Spinal cord (tissue), 10 donors: ENCODE measurements around the gene STX16. TPM values are rescaled to one million over a fixed set of nuclear protein-coding genes. Genes with fewer than 3 reads are reported as not detected.
"Not testable (repeated sequence)": the region's sequence is repeated elsewhere in the genome, so short reads cannot be mapped to it uniquely, and the experiment has no call there.

Experiments
- DNase-seq, 6 donors: peaks; one replicate each; pipeline versions ENCODE4 v3.0.0 to v3.0.0-alpha.2; 2013 to 2015; ENCODE audit warnings: low spot score in 6 of 6, low read depth in 4 of 6
- H3K27ac ChIP-seq: one replicate; pipeline ENCODE4 v1.5.1; 2013; ENCODE audit warnings: low read depth, low read length, control low read depth
- H3K27me3 ChIP-seq: one replicate; pipeline ENCODE4 v1.6.1; 2013; ENCODE audit warnings: low read length; ENCODE audit not compliant: control insufficient read depth, insufficient read depth
- H3K36me3 ChIP-seq: one replicate; pipeline ENCODE4 v1.6.1; 2013; ENCODE audit warnings: low read length; ENCODE audit not compliant: control insufficient read depth, insufficient read depth
- H3K4me1 ChIP-seq: one replicate; pipeline ENCODE4 v1.6.1; 2013; ENCODE audit warnings: low read length; ENCODE audit not compliant: control insufficient read depth, insufficient read depth
- H3K4me3 ChIP-seq: one replicate; pipeline ENCODE4 v1.5.1; 2013; ENCODE audit warnings: low read depth, low read length, control low read depth
- H3K9me3 ChIP-seq: one replicate; pipeline ENCODE4 v1.6.1; 2013; ENCODE audit warnings: low read length; ENCODE audit not compliant: control insufficient read depth, insufficient read depth
- WGBS: methylation state at CpG from one replicate; pipeline ENCODE4 v1.1.5; 2013; ENCODE audit warnings: missing lambda C conversion rate; ENCODE audit not compliant: insufficient coverage; 5-methylcytosine and 5-hydroxymethylcytosine counted together
- polyA plus RNA-seq, 2 donors: library from polyadenylated mRNA; unstranded; fragments of 120-200 nt; gene quantifications; one replicate each; pipeline ENCODE4 v1.2.1, GENCODE V29; 2013; ENCODE audit not compliant: insufficient read length in 2 of 2
- total RNA-seq, 2 donors: library from RNA; depleted of rRNA in 1 of 2; stranded (reverse); fragments of 120-200 nt in 1 of 2; fragments of >200 nt in 1 of 2; gene quantifications; one replicate each; pipeline versions ENCODE4 v1.2.3 to v1.2.4, GENCODE V29; 2013 to 2014
- donor health status: healthy.

STX16 gene
- total and polyA plus RNA-seq, 4 donors: 35.7 to 65.0 (median 49.8) TPM

DNA sequence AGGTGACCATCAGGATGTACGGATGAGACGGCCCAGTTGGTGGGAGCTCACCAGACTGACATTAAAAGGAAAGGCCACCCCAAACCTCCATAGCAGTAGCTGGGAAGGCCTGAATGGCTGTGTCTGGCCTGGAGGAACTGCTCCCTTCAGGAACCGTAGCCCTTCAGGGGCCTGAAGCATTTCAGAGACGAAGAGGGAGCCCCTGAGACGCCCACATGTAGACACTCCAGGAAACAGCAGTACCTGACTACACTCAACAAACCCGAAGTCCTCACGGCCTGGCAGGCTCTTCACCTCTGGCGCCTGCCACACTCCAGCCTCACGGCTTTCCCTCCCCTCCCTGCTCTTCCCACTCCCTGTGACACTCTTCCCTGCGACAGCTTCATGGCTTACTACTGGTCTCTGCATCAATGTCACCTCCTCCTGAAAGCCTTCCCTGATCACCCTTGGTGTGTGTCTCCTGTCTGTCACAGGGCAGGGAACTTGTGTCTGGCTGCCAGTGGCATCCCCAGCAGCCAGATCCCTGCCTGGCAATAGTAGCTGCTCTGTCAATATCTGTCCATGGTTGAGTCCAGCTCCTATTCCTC, 14.6 kb upstream of the STX16 start:
- Histone ChIP-seq H3K27ac (no peak overlapping the region), H3K9me3 (no peaks in the 10 kb centered on the region), H3K4me3 (no peak overlapping the region), H3K4me1 (peaks cover 32% of the 10 kb centered on the region), H3K36me3 (no peaks in the 10 kb centered on the region), H3K27me3 (no peaks in the 10 kb centered on the region)
- DNase-seq: no peak
- WGBS: 89% methylated on average over 8 of the region's 10 CpGs

DNA sequence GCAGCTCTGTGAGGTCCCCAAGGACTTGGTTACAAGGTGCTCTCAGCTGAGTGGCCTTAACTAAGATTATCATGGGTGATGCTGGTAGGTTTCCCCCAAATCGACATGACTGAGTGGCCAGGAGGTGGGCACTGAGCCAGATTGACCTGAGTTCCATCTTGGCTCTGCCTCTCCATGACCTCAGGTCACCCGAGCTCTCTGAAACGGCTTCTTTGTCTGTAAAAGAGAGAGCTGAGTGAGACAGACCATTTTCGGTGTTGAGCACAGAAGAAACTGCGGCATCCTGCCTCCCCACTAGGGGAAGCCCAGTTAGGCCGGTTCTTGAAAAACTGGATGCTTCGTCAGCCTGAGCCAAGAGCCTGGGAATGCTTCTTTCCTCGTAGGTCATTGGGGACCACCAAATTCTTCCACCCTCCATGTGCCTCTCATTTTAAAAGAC, 14.1 kb upstream of the STX16 start:
- Histone ChIP-seq H3K27ac (peak overlapping the region; percentile 30), H3K9me3 (no peaks in the 10 kb centered on the region), H3K4me1 (peaks cover 32% of the 10 kb centered on the region), H3K4me3 (no peak overlapping the region), H3K27me3 (no peaks in the 10 kb centered on the region), H3K36me3 (no peaks in the 10 kb centered on the region)
- 40% methylated on average over 8 of the region's 8 CpGs for WGBS
- DNase-seq: peak in 1 of 6 donors; percentile 28

DNA sequence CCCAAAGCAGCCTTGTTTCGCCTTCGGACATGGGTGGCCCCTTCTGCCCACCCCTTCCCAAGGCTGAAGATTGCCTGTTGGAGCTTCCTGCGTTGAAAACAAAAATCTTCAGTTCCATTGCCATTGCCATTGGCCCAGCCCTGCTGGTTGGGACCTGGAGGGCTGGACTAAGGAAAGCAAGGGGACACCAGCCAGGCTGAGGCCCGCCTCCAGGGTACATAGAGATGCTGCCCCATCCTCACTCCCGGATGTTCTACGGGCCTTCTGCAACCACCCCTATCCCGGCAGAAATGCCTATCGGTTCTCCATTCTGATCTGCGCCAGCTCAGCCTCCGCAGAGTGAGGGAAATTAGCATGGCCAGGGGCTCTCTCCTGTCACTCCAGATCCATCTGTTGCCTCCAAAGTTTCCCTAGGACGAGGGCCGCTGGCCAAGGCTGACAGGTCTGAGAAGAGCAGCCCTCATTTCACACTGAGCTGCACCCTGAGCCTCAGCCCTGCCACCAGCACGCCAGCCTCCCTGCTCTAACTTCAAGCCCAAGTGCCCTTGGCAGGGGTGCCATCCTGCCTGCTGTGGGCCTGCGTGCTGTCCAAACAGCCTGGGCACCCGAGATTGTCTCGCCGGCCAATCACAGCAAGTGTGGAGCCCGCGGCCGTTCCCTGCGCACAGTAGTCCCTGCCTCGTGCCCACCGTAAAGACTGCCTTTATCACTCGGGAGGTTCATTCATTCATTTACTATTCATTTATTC, 13.4 kb upstream of the STX16 start:
- WGBS: 86% methylated on average over 22 of the region's 24 CpGs
- Histone ChIP-seq H3K4me1 (peaks cover 32% of the 10 kb centered on the region), H3K27ac (peak overlapping the region; percentile 30), H3K4me3 (no peak overlapping the region), H3K9me3 (no peaks in the 10 kb centered on the region), H3K27me3 (no peaks in the 10 kb centered on the region), H3K36me3 (no peaks in the 10 kb centered on the region)
- DNase-seq: no peak

DNA sequence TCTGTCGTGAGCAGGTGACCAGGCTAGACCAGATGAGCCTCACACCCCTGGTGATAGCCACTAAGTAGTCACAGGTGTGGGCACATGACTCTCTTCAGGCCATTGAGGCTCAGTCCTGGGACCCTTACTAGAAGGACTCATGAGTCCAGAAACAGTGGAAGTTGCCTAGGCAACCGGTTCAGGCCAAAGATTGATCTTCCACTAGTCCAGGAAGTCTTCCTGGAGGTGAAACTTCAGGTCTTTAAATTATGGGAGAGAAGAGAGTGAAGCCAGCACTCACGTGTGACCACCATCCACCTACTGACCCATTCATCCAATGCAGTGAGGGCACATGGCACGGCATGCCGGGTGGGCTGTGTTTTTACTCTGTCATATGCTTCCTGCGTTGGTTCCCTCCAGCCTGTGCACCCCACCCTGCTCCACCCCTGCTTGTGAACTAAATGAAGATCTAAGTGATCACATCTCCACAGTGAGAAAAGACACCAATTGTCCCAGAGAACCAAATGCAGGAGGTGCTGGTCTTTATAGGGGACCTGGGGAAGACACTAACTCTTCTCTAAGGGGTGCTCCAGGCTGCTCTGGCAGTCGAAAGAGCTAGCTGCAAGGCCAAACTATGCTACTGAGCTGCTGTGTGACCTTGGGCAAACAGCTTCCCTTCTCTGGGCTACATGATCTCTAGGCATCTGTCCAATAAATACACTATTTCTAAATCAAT, 12.5 kb upstream of the STX16 start:
- Histone ChIP-seq H3K9me3 (no peaks in the 10 kb centered on the region), H3K27me3 (no peaks in the 10 kb centered on the region), H3K4me3 (no peak overlapping the region), H3K36me3 (no peaks in the 10 kb centered on the region), H3K27ac (no peak overlapping the region), H3K4me1 (peaks cover 32% of the 10 kb centered on the region)
- 98% methylated on average over 3 of the region's 7 CpGs for WGBS
- no peak for DNase-seq

DNA sequence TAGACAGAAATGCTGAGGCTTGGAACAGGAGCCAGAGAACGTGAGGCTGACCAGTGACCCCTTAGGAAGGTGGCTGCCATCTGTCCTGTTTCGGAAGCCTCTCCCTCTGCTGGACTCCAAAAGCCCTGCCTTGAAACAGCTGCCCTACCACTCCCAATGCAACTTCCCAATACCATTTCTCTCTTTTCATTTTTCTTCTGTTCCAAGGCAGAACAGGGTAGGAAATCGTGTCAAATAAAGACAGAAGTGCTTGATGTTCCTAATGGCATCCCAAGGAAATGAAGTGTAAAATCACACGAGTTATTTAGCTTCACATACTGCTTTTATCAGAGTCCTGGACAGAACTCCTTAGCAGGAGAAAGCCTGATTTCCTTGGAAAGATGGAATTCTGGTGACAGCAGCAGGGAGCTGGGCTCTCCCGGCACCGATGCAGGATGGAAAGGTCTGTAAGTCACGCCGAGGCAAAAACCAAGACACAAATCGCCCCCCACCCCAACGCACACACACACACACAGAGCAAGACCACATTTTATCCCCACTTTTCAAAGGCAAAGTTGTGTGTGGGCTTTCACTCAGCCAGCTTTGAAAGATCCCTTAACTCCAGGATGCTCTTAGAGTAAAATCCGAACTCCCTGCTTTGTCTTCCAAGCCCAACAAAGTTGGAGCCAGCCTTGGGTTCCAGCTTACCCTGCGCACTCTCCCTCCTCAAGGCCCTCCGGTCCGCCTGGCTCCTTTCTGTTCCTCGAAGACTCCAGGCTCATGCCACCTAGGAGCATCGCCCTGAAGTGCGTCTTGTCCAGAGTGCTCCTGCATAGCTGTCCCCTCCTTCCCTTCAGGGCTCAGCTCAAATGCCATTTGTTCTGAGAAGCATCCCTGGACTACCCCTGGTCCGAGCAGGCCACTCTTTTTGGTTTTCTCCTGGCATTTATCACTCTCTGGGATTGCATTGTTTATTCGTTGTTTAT, 11.6 kb upstream of the STX16 start:
- Histone ChIP-seq H3K4me3 (no peak overlapping the region), H3K4me1 (peaks cover 26% of the 10 kb centered on the region), H3K36me3 (no peaks in the 10 kb centered on the region), H3K27ac (no peak overlapping the region), H3K27me3 (no peaks in the 10 kb centered on the region), H3K9me3 (no peaks in the 10 kb centered on the region)
- DNase-seq: no peak
- WGBS: 83% methylated on average over 11 of the region's 19 CpGs

DNA sequence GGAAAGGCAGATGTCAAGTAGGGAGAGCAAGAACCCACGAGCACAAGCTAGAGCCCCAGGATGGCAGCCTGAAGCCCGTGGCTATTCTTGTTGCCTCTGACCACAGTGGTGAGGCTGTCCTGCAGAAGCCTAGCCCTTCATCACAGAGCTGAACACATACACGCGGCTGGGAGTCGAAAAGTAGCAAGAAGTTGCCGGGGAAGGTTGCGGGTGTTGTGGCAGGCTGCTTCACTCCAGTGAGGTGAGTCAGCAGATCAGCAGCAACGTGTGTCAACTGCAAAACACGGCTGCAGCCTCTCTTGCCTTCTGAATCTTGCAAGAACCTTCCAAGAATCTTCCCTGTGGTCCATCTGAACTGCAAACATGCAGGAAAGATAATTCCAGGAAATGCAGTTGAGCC, 10.6 kb upstream of the STX16 start:
- WGBS: 85% methylated on average over 9 of the region's 9 CpGs
- H3K4me1 ChIP-seq: peaks cover 19% of the 10 kb centered on the region
- no peak overlapping the region for H3K4me3 ChIP-seq
- H3K36me3 ChIP-seq: no peaks in the 10 kb centered on the region
- no peaks in the 10 kb centered on the region for H3K9me3 ChIP-seq
- H3K27ac ChIP-seq: no peak overlapping the region
- H3K27me3 ChIP-seq: no peaks in the 10 kb centered on the region
- DNase-seq: no peak

DNA sequence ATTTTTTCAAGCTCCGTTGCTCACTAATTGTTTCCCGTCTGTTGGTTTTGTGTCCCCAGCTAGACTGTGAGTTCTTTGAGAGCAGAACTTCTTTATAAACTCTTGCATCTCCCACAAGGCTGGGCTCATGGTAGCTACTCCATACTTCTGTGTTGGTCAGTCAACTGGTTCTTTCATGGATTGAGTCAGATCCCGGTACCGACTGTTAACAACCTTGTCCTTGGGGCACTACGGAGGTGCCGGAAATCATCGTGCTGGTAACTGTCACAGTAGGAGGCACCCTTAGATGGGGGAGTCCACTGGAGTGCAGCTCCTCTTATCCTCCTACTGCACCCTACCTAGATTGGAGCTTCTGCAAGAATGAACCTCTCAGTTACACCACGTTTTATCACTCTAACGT, 8.6 kb upstream of the STX16 start:
- 89% methylated on average over 8 of the region's 9 CpGs for WGBS
- no peak for DNase-seq
- peaks cover 14% of the 10 kb centered on the region for H3K4me1 ChIP-seq
- no peaks in the 10 kb centered on the region for H3K36me3 ChIP-seq
- no peaks in the 10 kb centered on the region for H3K9me3 ChIP-seq
- H3K27ac ChIP-seq: no peak overlapping the region
- H3K4me3 ChIP-seq: no peak overlapping the region
- H3K27me3 ChIP-seq: no peaks in the 10 kb centered on the region

DNA sequence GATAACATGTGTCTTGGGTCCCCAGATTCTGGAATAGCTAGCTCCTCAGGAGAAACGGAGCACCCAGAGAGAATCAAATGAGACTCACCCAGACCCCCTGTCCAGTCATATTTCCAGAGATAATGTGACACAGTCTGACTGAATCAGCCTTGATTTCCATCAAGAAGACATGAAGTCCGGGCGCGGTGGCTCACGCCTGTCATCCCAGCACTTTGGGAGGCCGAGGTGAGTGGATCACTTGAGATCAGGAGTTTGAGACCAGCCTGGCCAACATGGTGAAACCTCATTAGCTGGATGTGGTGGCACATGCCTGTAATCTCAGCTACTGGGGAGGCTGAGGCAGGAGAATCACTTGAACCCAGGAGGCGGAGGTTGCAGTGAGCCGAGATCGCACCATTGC, 8.2 kb upstream of the STX16 start:
- peaks cover 13% of the 10 kb centered on the region for H3K4me1 ChIP-seq
- not testable (repeated sequence) for H3K9me3 ChIP-seq, H3K27ac ChIP-seq, H3K4me3 ChIP-seq, DNase-seq, H3K36me3 ChIP-seq, H3K27me3 ChIP-seq
- WGBS: 98% methylated on average over 9 of the region's 9 CpGs

DNA sequence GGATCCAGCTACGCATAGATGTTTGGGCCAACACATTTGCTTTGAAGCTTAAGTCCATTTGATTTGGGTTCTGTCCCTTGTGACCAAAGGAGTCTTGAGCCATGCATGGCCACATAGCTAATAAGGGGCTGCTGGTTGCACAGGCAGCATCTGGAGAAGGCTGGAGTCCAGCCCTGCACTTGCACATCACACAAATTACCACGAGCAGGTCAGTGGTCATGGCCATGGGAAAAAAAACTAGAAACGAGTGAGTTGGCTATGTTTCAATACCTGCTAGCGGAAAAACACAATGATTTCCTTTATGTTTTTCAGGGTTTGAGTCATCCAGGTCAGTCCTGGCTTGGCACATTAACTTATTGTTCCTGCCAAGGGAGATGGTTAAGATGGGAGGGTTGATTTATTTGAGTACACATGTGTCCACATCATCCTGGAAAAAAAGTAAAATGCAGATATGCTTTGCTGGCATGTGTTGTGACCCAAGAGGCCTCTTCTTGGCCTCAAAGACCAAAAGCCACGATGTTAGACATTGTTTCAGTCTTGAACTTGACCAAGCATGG, 5.6 kb upstream of the STX16 start:
- peaks cover 24% of the 10 kb centered on the region for H3K4me1 ChIP-seq

More for the DNA sequence above, 5.6 kb upstream of the STX16 start:
- H3K36me3 ChIP-seq: no peaks in the 10 kb centered on the region
- DNase-seq: no peak
- no peak overlapping the region for H3K27ac ChIP-seq
- no peak overlapping the region for H3K4me3 ChIP-seq
- 61% methylated on average over 4 of the region's 5 CpGs for WGBS
- H3K27me3 ChIP-seq: no peaks in the 10 kb centered on the region
- H3K9me3 ChIP-seq: no peaks in the 10 kb centered on the region
